Progenitor cell of endocrine pancreas (in vitro differentiated cells): ENCODE results near the gene PMS2. TPM values are rescaled to one million over a fixed set of nuclear protein-coding genes. Genes with fewer than 3 reads are reported as not detected.
"Not testable (repeated sequence)": the region's sequence is repeated elsewhere in the genome, so short reads cannot be mapped to it uniquely, and the experiment has no call there.

ENCODE experiments used
- DNase-seq: peaks from one replicate; pipeline ENCODE4 v3.0.0; 2021; ENCODE audit warnings: low spot score; ENCODE audit not compliant: unreplicated experiment
- H3K27ac Mint-ChIP-seq: 2 replicates; pipeline ENCODE4 v1.8.0; 2021; ENCODE audit warnings: mild to moderate bottlenecking, moderate library complexity, mixed read lengths
- H3K27me3 Mint-ChIP-seq: 2 replicates; pipeline ENCODE4 v1.8.0; 2021; ENCODE audit warnings: mixed read lengths
- H3K36me3 Mint-ChIP-seq: 2 replicates; pipeline ENCODE4 v1.8.0; 2022; ENCODE audit warnings: mixed read lengths; ENCODE audit not compliant: insufficient read depth
- H3K4me1 Mint-ChIP-seq: 2 replicates; pipeline ENCODE4 v1.8.0; 2021; ENCODE audit warnings: low read depth, mixed read lengths
- H3K4me3 Mint-ChIP-seq: 2 replicates; pipeline ENCODE4 v1.8.0; 2021; ENCODE audit warnings: low read depth, mild to moderate bottlenecking, moderate library complexity, mixed read lengths
- H3K9me3 Mint-ChIP-seq: 2 replicates; pipeline ENCODE4 v1.8.0; 2021; ENCODE audit warnings: low read depth, mixed read lengths
- CTCF ChIP-seq: fragments of 200-600 bp; sonication (generic); IDR thresholded peaks from one replicate; pipeline ENCODE4 v1.5.0; 2021; ENCODE audit warnings: antibody characterized with exemption, mild to moderate bottlenecking; ENCODE audit not compliant: unreplicated experiment
- total RNA-seq: library from RNA; stranded (reverse); gene quantifications from 2 replicates; pipeline ENCODE4 v1.2.1, GENCODE V29; 2021

PMS2 gene
- total RNA-seq, 1 donor from 2014 or later, result 19.7 TPM

- H3K27me3 Mint-ChIP-seq, result no peaks in the 10 kb centered on the region
- H3K27ac Mint-ChIP-seq, result peak overlapping the region; percentile 25
- H3K9me3 Mint-ChIP-seq, result no peaks in the 10 kb centered on the region
- peaks cover 13% of the 10 kb centered on the region for H3K4me1 Mint-ChIP-seq
- no peak overlapping the region for H3K4me3 Mint-ChIP-seq
- DNase-seq, result no peak
- no peak for TF ChIP-seq CTCF
- H3K36me3 Mint-ChIP-seq, result peaks cover 11% of the 10 kb centered on the region
Measured at GRCh38 chr7:6012355-6013104, 3.7 kb upstream of the PMS2 start.

GRCh38 chr7:6011541-6011940, 2.7 kb upstream of the PMS2 start:
- no peak for DNase-seq
- Mint-ChIP-seq H3K27me3 (no peaks in the 10 kb centered on the region), H3K9me3 (no peaks in the 10 kb centered on the region), H3K4me3 (no peak overlapping the region), H3K27ac (peak overlapping the region; percentile 45), H3K4me1 (peaks cover 15% of the 10 kb centered on the region), H3K36me3 (peaks cover 9% of the 10 kb centered on the region)
- TF ChIP-seq CTCF, result no peak

GRCh38 chr7:6010370-6010769, 1.5 kb upstream of the PMS2 start:
- H3K36me3 Mint-ChIP-seq, H3K9me3 Mint-ChIP-seq, H3K27me3 Mint-ChIP-seq, DNase-seq: not testable (repeated sequence)
- H3K4me1 Mint-ChIP-seq, result peaks cover 15% of the 10 kb centered on the region
- H3K4me3 Mint-ChIP-seq, result peak overlapping the region; percentile 82
- peak overlapping the region; percentile 87 for H3K27ac Mint-ChIP-seq

GRCh38 chr7:6007835-6008590, 836 bp downstream of the PMS2 start:
- H3K36me3 Mint-ChIP-seq, H3K27me3 Mint-ChIP-seq, H3K27ac Mint-ChIP-seq, DNase-seq, H3K9me3 Mint-ChIP-seq: not testable (repeated sequence)
- peaks cover 15% of the 10 kb centered on the region for H3K4me1 Mint-ChIP-seq
- peak overlapping the region; percentile 82 for H3K4me3 Mint-ChIP-seq

- Mint-ChIP-seq H3K9me3 (no peaks in the 10 kb centered on the region), H3K4me3 (peak overlapping the region; percentile 60), H3K36me3 (peaks cover 2% of the 10 kb centered on the region), H3K4me1 (peaks cover 10% of the 10 kb centered on the region), H3K27me3 (no peaks in the 10 kb centered on the region), H3K27ac (peak overlapping the region; percentile 20)
- no peak for DNase-seq
- TF ChIP-seq CTCF, result no peak
Measured at GRCh38 chr7:6007386-6007785, 1.5 kb downstream of the PMS2 start.

GRCh38 chr7:5997210-5997808, 11.5 kb downstream of the PMS2 start:
- Mint-ChIP-seq H3K27me3 (no peaks in the 10 kb centered on the region), H3K27ac (peak overlapping the region; percentile 59), H3K9me3 (no peaks in the 10 kb centered on the region), H3K4me3 (no peak overlapping the region), H3K4me1 (no peaks in the 10 kb centered on the region), H3K36me3 (peaks cover 17% of the 10 kb centered on the region)
- no peak for DNase-seq
- peak; percentile 65 for TF ChIP-seq CTCF

GRCh38 chr7:5987061-5987460, 21.8 kb downstream of the PMS2 start:
- DNase-seq, H3K4me1 Mint-ChIP-seq, H3K27me3 Mint-ChIP-seq, H3K4me3 Mint-ChIP-seq, H3K9me3 Mint-ChIP-seq, H3K27ac Mint-ChIP-seq: not testable (repeated sequence)
- peaks cover 18% of the 10 kb centered on the region for H3K36me3 Mint-ChIP-seq

GRCh38 chr7:5979680-5980314, 29.1 kb downstream of the PMS2 start:
- not testable (repeated sequence) for DNase-seq, H3K9me3 Mint-ChIP-seq, H3K4me1 Mint-ChIP-seq, H3K27me3 Mint-ChIP-seq, H3K4me3 Mint-ChIP-seq
- Mint-ChIP-seq H3K27ac (peak overlapping the region; percentile 92), H3K36me3 (peaks cover 14% of the 10 kb centered on the region)
